H1 (cell line): ENCODE measurements around the gene ZNF692. TPM values are rescaled to one million over a fixed set of nuclear protein-coding genes. Genes with fewer than 3 reads are reported as not detected.

Experiments
- CTCF ChIA-PET: fragments of 300-600 bp; sonication (Branson Sonifier 250); formaldehyde crosslinking; loops from one replicate; lab custom pipeline; 2021; ENCODE audit not compliant: partially characterized antibody; lab: Charles Lee
- POLR2A ChIA-PET: fragments of 300-600 bp; sonication (Branson Sonifier 250); formaldehyde crosslinking; loops from one replicate; lab custom pipeline; 2021; ENCODE audit warnings: inconsistent platforms; ENCODE audit not compliant: partially characterized antibody; lab: Charles Lee
- DNase-seq, 2 experiments: peaks; one replicate each; pipeline versions ENCODE4 v3.0.0 to v3.0.0-alpha.2; 2010 to 2022; ENCODE audit warnings: low spot score in 2 of 2, low read depth in 1 of 2, mixed read lengths in 1 of 2
- FAIRE-seq: peaks from 2 replicates; lab custom pipeline; 2011; peaks lifted over from hg19 to GRCh38; lab: Jason Lieb, UNC
- H2AFZ ChIP-seq: 2 replicates; pipeline ENCODE4 v1.8.1; 2012; ENCODE audit warnings: low read length, inconsistent platforms
- H2AK5ac ChIP-seq: 2 replicates; pipeline ENCODE4 v1.6.1; 2013; ENCODE audit warnings: low read depth, low read length
- H2BK120ac ChIP-seq: replicated peaks from 2 replicates; pipeline ENCODE3; 2013; ENCODE audit warnings: low read depth, low read length, inconsistent platforms
- H2BK12ac ChIP-seq: 2 replicates; pipeline ENCODE4 v1.6.1; 2013; ENCODE audit warnings: low read depth, low read length
- H2BK15ac ChIP-seq: 2 replicates; pipeline ENCODE4 v1.6.1; 2013; ENCODE audit warnings: low read length
- H2BK20ac ChIP-seq: 2 replicates; pipeline ENCODE4 v1.6.1; 2013; ENCODE audit warnings: low read length
- H2BK5ac ChIP-seq: 2 replicates; pipeline ENCODE4 v1.6.1; 2013; ENCODE audit warnings: low read depth, low read length
- H3K14ac ChIP-seq: 2 replicates; pipeline ENCODE4 v1.6.1; 2013; ENCODE audit warnings: inconsistent platforms; ENCODE audit not compliant: insufficient read length
- H3K18ac ChIP-seq: 2 replicates; pipeline ENCODE4 v1.6.1; 2013; ENCODE audit warnings: low read length; ENCODE audit errors: extremely low read depth
- H3K23ac ChIP-seq: 2 replicates; pipeline ENCODE4 v1.6.1; 2013; ENCODE audit warnings: inconsistent platforms; ENCODE audit not compliant: insufficient read length
- H3K23me2 ChIP-seq: 2 replicates; pipeline ENCODE4 v1.6.1; 2013; ENCODE audit warnings: low read depth, low read length
- H3K27ac ChIP-seq: 2 replicates; pipeline ENCODE4 v1.6.1; 2011; ENCODE audit warnings: low read depth, low read length, inconsistent platforms
- H3K27me3 ChIP-seq, 4 experiments: replicated peaks in 1 of 4; 1 replicate in 1 of 4; 2 replicates in 3 of 4; pipeline versions ENCODE4 v1.6.1 to v1.8.1; 2011 to 2013; ENCODE audit warnings: low read length in 3 of 4, mild to moderate bottlenecking in 3 of 4, inconsistent platforms in 2 of 4, mixed read lengths in 2 of 4, moderate library complexity in 1 of 4; ENCODE audit not compliant: control insufficient read depth in 3 of 4, insufficient read depth in 3 of 4; ENCODE audit errors: extremely low read depth in 1 of 4
- H3K36me3 ChIP-seq, 4 experiments: 2 replicates each; pipeline versions ENCODE4 v1.6.1 to v1.8.1; 2011 to 2013; ENCODE audit warnings: mild to moderate bottlenecking in 4 of 4, low read length in 3 of 4, moderate library complexity in 2 of 4, control low read depth in 1 of 4, inconsistent platforms in 1 of 4; ENCODE audit not compliant: insufficient read depth in 4 of 4, control insufficient read depth in 2 of 4
- H3K4ac ChIP-seq: replicated peaks from 2 replicates; pipeline ENCODE3; 2013; ENCODE audit warnings: low read length, low read depth, mixed read lengths, inconsistent platforms; ENCODE audit not compliant: insufficient read length
- H3K4me1 ChIP-seq, 4 experiments: replicated peaks in 1 of 4; 1 replicate in 1 of 4; 2 replicates in 3 of 4; pipeline versions ENCODE4 v1.6.1 to v1.8.1; 2011 to 2013; ENCODE audit warnings: low read length in 3 of 4, inconsistent platforms in 2 of 4, mixed read lengths in 1 of 4; ENCODE audit not compliant: insufficient read depth in 4 of 4, control insufficient read depth in 3 of 4
- H3K4me2 ChIP-seq, 2 experiments: 2 replicates each; pipeline versions ENCODE4 v1.6.1 to v1.8.1; 2011 to 2013; ENCODE audit warnings: low read depth in 2 of 2, low read length in 2 of 2, control low read depth in 1 of 2, inconsistent platforms in 1 of 2, mild to moderate bottlenecking in 1 of 2; ENCODE audit not compliant: insufficient read depth in 1 of 2
- H3K4me3 ChIP-seq, 4 experiments: fragments of 200-600, 300-600 bp in 1 of 4; sonication (generic), shearing (Covaris generic), sonication (Bioruptor Twin) in 1 of 4; 2 replicates each; pipeline versions ENCODE4 v1.5.1 to v1.8.1; 2011 to 2016; ENCODE audit warnings: low read length in 4 of 4, low read depth in 3 of 4, control low read depth in 2 of 4, inconsistent platforms in 2 of 4, mild to moderate bottlenecking in 2 of 4, mixed read lengths in 1 of 4, moderate library complexity in 1 of 4; ENCODE audit not compliant: insufficient read depth in 2 of 4; ENCODE audit errors: extremely low read depth in 1 of 4
- H3K56ac ChIP-seq: replicated peaks from 2 replicates; pipeline ENCODE3; 2013; ENCODE audit warnings: low read depth, mild to moderate bottlenecking, mixed read lengths, low read length, inconsistent platforms; ENCODE audit not compliant: insufficient read length
- H3K79me1 ChIP-seq: 2 replicates; pipeline ENCODE4 v1.6.1; 2013; ENCODE audit warnings: low read depth, low read length, control low read depth
- H3K79me2 ChIP-seq, 2 experiments: 2 replicates each; pipeline versions ENCODE4 v1.6.1 to v1.8.1; 2012 to 2013; ENCODE audit warnings: low read length in 2 of 2, mild to moderate bottlenecking in 2 of 2, inconsistent platforms in 1 of 2; ENCODE audit not compliant: insufficient read depth in 2 of 2, control insufficient read depth in 1 of 2
- H3K9ac ChIP-seq, 4 experiments: replicated peaks in 1 of 4; 1 replicate in 1 of 4; 2 replicates in 3 of 4; pipeline versions ENCODE4 v1.6.1 to v1.8.1; 2011 to 2013; ENCODE audit warnings: low read depth in 3 of 4, low read length in 3 of 4, control low read depth in 2 of 4, mild to moderate bottlenecking in 2 of 4, moderate library complexity in 2 of 4, inconsistent platforms in 1 of 4; ENCODE audit errors: extremely low read depth in 1 of 4
- H3K9me3 ChIP-seq, 2 experiments: 2 replicates each; pipeline versions ENCODE4 v1.6.1 to v1.8.1; 2012 to 2013; ENCODE audit warnings: mild to moderate bottlenecking in 2 of 2, moderate library complexity in 2 of 2, control low read depth in 1 of 2, inconsistent platforms in 1 of 2, low read depth in 1 of 2, low read length in 1 of 2, mixed read lengths in 1 of 2; ENCODE audit not compliant: insufficient read depth in 2 of 2
- H4K20me1 ChIP-seq, 2 experiments: replicated peaks in 1 of 2; 2 replicates each; pipeline versions ENCODE3 to v1.8.1; 2011 to 2013; ENCODE audit warnings: inconsistent platforms in 2 of 2, low read length in 2 of 2, mild to moderate bottlenecking in 1 of 2; ENCODE audit not compliant: insufficient read depth in 2 of 2, control insufficient read depth in 1 of 2
- H4K5ac ChIP-seq: 2 replicates; pipeline ENCODE4 v1.6.1; 2013; ENCODE audit warnings: low read length, low read depth, mixed read lengths, inconsistent platforms; ENCODE audit not compliant: insufficient read length
- H4K8ac ChIP-seq: 2 replicates; pipeline ENCODE4 v1.8.0; 2013; ENCODE audit warnings: mild to moderate bottlenecking, moderate library complexity, low read length, inconsistent platforms; ENCODE audit not compliant: insufficient read depth; ENCODE audit errors: extremely low read depth
- H4K91ac ChIP-seq: replicated peaks from 2 replicates; pipeline ENCODE3; 2013; ENCODE audit warnings: low read length, mixed read lengths, inconsistent platforms; ENCODE audit not compliant: insufficient read length
- CREB1 ChIP-seq: IDR thresholded peaks from 2 replicates; pipeline ENCODE4 v1.6.1; 2012; ENCODE audit warnings: inconsistent platforms
- HDAC2 ChIP-seq, 2 experiments: fragments of 300-600 bp in 1 of 2; sonication (generic) in 1 of 2; IDR thresholded peaks; 2 replicates each; pipeline ENCODE4 v1.6.1; 2011 to 2012; ENCODE audit warnings: low read depth in 2 of 2, low read length in 2 of 2, mild to moderate bottlenecking in 2 of 2, moderate library complexity in 2 of 2, borderline replicate concordance in 1 of 2, inconsistent platforms in 1 of 2
- NANOG ChIP-seq: IDR thresholded peaks from 2 replicates; pipeline ENCODE4 v1.6.1; 2011; ENCODE audit warnings: low read length, low read depth, mild to moderate bottlenecking, inconsistent platforms; ENCODE audit not compliant: insufficient read depth, poor library complexity, severe bottlenecking
- RNF2 ChIP-seq: fragments of 200-900, 300-1000 bp; sonication (generic); IDR thresholded peaks from 2 replicates; pipeline ENCODE4 v1.7.1; 2016; ENCODE audit warnings: borderline replicate concordance, low read depth, mild to moderate bottlenecking, antibody characterized with exemption, low read length; ENCODE audit not compliant: poor library complexity, severe bottlenecking; ENCODE audit errors: missing control alignments
- TEAD4 ChIP-seq: IDR thresholded peaks from 2 replicates; pipeline ENCODE4 v1.6.1; 2012; ENCODE audit warnings: low read depth, low read length, inconsistent platforms, mixed read lengths
- WGBS, 2 experiments: shearing (Covaris generic) in 1 of 2; methylation state at CpG; one replicate each; pipeline versions ENCODE4 v1.1.6 to v1.1.7; 2013 to 2015; ENCODE audit warnings: low lambda C conversion rate in 2 of 2, mixed read lengths in 2 of 2, inconsistent platforms in 1 of 2, low coverage in 1 of 2, missing lambda C conversion rate in 1 of 2; ENCODE audit not compliant: insufficient replicate concordance in 2 of 2, insufficient coverage in 1 of 2, insufficient read length in 1 of 2; ENCODE audit errors: extremely low coverage in 1 of 2, missing lambda C conversion rate in 1 of 2; 5-methylcytosine and 5-hydroxymethylcytosine counted together
- polyA plus RNA-seq, 7 experiments: library from polyadenylated mRNA; depleted of rRNA in 3 of 7; stranded (reverse) in 5 of 7; unstranded in 2 of 7; fragments of >200 nt in 5 of 7; fragments of 200-250 nt in 2 of 7; gene quantifications; 1 replicate in 5 of 7; 2 replicates in 1 of 7; 4 replicates in 1 of 7; pipeline versions ENCODE4 v1.2.1 to v1.2.3, GENCODE V29; 2011 to 2013; ENCODE audit warnings: missing spikeins in 2 of 7, mixed read lengths in 2 of 7
- total RNA-seq: library from RNA; stranded (reverse); fragmentation: NEBNext Ultra II Directional; extraction: Animal tissue kit (Norgen Biotek cat#: 25700); gene quantifications from 2 replicates; pipeline ENCODE4 v1.2.1, GENCODE V29; 2021

Gene ZNF692
- total and polyA plus RNA-seq, 2 of the 8 experiments (the other 6 are each of a cell fraction or from before 2014, with no cell fraction given): 38.4 to 52.3 TPM

DNA sequence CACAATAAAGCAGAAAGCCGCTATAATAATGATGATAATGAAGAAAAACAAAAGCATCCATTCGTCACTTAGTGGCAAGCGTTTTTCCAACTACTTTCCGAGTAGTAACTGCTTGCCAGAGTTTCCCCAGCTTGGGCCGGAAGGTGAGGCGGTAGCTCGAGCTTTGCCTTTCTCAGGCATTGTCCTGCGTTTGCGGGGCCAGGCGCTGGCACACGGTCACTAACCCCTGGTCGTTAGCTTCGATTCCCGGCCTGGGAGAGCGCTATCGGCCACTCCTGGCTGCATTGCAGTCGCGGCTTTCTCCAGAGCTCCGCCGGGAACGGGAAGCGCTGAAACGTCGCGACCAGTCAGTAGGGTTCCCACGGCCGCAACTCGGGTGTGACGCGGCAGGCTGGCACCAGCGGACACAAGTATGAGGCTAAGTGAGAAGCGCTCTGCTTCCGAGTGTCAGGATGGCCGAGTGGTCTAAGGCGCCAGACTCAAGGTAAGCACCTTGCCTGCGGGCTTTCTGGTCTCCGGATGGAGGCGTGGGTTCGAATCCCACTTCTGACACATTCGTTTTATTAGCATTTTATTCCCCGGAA is 14.6 kb upstream of the ZNF692 start:
- peak; percentile 93 to 100 for DNase-seq
- peak; percentile 75 for FAIRE-seq
- Histone ChIP-seq H3K18ac (no peak overlapping the region; the same call in 1 of the 2 replicates), H2BK20ac (no peak overlapping the region), H3K9ac (peak overlapping the region in 3 of 4 experiments; percentile 62 to 79 (median 79); a peak in 6 of 7 replicates), H3K14ac (no peak overlapping the region), H3K9me3 (no peaks in the 10 kb centered on the region), H3K23ac (no peak overlapping the region), H4K20me1 (no peaks in the 10 kb centered on the region), H2BK120ac (no peak overlapping the region), H3K4ac (no peak overlapping the region), H3K4me3 (peak overlapping the region; percentile 85 to 94 (median 90)), H4K91ac (peak overlapping the region; percentile 62), H3K36me3 (no peaks in the 10 kb centered on the region), H3K4me1 (peaks cover 0 to 2% (median 0%) of the 10 kb centered on the region in 4 experiments; a peak in 1 of 7 replicates), H2AK5ac (no peak overlapping the region), H2BK15ac (no peak overlapping the region; the same call in 1 of the 2 replicates), H3K79me2 (no peaks in the 10 kb centered on the region), H3K23me2 (peaks cover 4% of the 10 kb centered on the region), H2AFZ (peak overlapping the region; percentile 100), H3K27ac (peak overlapping the region; percentile 62; the same call in 1 of the 2 replicates), H4K5ac (peak overlapping the region; percentile 44), H3K56ac (no peak overlapping the region), H4K8ac (peak overlapping the region; percentile 75; the same call in 1 of the 2 replicates), H3K27me3 (no peaks in the 10 kb centered on the region), H2BK5ac (peak overlapping the region; percentile 5; the same call in 1 of the 2 replicates), H3K79me1 (no peaks in the 10 kb centered on the region), H2BK12ac (0 out of 2 replicates have a peak overlapping the region, but pooled peaks have one; percentile 20), H3K4me2 (peak overlapping the region; percentile 80 to 87)
- ChIA-PET CTCF (interaction anchor here (1.0 to 4.0 kb wide), 8 partner anchors 12 to 54 kb away, joined by 3 to 32 read pairs (median 5); partner anchors contain the start of genes PGBD2 and ZNF692), POLR2A (interaction anchor here (0.6 to 4.6 kb wide), 12 partner anchors 10 to 51 kb away, joined by 3 to 46 read pairs (median 6); partner anchors contain the start of genes PGBD2, SH3BP5L, ZNF672 and ZNF692)
- 2% methylated on average over 41 of the region's 41 CpGs; no CpG with 5 or more reads in 1 of the 2 experiments for WGBS, 2 experiments
- TF ChIP-seq RNF2 (no peak), TEAD4 (peak; percentile 78), NANOG (peak; percentile 31), CREB1 (peak; percentile 91), HDAC2 (IDR thresholded peaks at IDR 0.05; ENCODE audit: borderline replicate concordance in 1 of 2, low read depth in 2 of 2, low read length in 2 of 2) (peak in 1 of 2 experiments; percentile 75; a peak in 1 of 4 replicates)
